Right renal pelvis (tissue), 4 donors: ENCODE measurements around the gene PPM1E. TPM values are rescaled to one million over a fixed set of nuclear protein-coding genes. Genes with fewer than 3 reads are reported as not detected.
"Not testable (repeated sequence)": the region's sequence is repeated elsewhere in the genome, so short reads cannot be mapped to it uniquely, and the experiment has no call there.

Experiments used
- DNase-seq, 4 donors: peaks; one replicate each; pipeline ENCODE4 v3.0.0-alpha.2; 2013; ENCODE audit warnings: low read depth in 4 of 4, low spot score in 3 of 4, missing footprints in 1 of 4
- polyA plus RNA-seq, 4 donors: library from polyadenylated mRNA; unstranded; fragments of 120-200 nt; gene quantifications; one replicate each; pipeline ENCODE4 v1.2.1, GENCODE V29; 2013; ENCODE audit not compliant: insufficient read length in 4 of 4

PPM1E gene
- polyA plus RNA-seq, 4 donors = 3.4 to 3.9 (median 3.6) TPM

GRCh38 chr17:58837699-58838098 lies 82.0 kb downstream of the PPM1E start:
- DNase-seq = no peak

- no peak for DNase-seq
Measured at GRCh38 chr17:58840820-58841612, 85.4 kb downstream of the PPM1E start.

- DNase-seq = not testable (repeated sequence)
Measured at GRCh38 chr17:58846413-58846812, 90.8 kb downstream of the PPM1E start.

GRCh38 chr17:58850106-58850505 lies 94.5 kb downstream of the PPM1E start:
- DNase-seq = not testable (repeated sequence)

GRCh38 chr17:58865301-58865700 lies 109.6 kb downstream of the PPM1E start:
- no peak for DNase-seq

- no peak for DNase-seq
Measured at GRCh38 chr17:58870747-58871146, 115.1 kb downstream of the PPM1E start.

- DNase-seq = no peak
Measured at GRCh38 chr17:58873926-58874325, 118.3 kb downstream of the PPM1E start.

- DNase-seq = no peak
Measured at GRCh38 chr17:58875261-58875660, 119.6 kb downstream of the PPM1E start.

- DNase-seq = no peak
Measured at GRCh38 chr17:58884161-58884560, 128.5 kb downstream of the PPM1E start.

GRCh38 chr17:58886514-58886913 lies 130.9 kb downstream of the PPM1E start:
- no peak for DNase-seq

- DNase-seq = no peak
Measured at GRCh38 chr17:58889928-58890327, 134.3 kb downstream of the PPM1E start.

- no peak for DNase-seq
Measured at GRCh38 chr17:58899191-58899590, 143.5 kb downstream of the PPM1E start.

GRCh38 chr17:58902322-58902721 lies 146.7 kb downstream of the PPM1E start:
- no peak for DNase-seq

GRCh38 chr17:58911741-58912343 lies 156.2 kb downstream of the PPM1E start:
- no peak for DNase-seq

- no peak for DNase-seq
Measured at GRCh38 chr17:58913552-58913951, 157.9 kb downstream of the PPM1E start.

- no peak for DNase-seq
Measured at GRCh38 chr17:58913971-58914769, 158.5 kb downstream of the PPM1E start.

GRCh38 chr17:58917228-58917627 lies 161.6 kb downstream of the PPM1E start:
- DNase-seq = no peak

- no peak for DNase-seq
Measured at GRCh38 chr17:58918072-58918471, 162.4 kb downstream of the PPM1E start.

- DNase-seq = no peak
Measured at GRCh38 chr17:58918884-58919283, 163.2 kb downstream of the PPM1E start.

GRCh38 chr17:58920773-58921172 lies 165.1 kb downstream of the PPM1E start:
- no peak for DNase-seq

- DNase-seq = no peak
Measured at GRCh38 chr17:58932956-58933355, 177.3 kb downstream of the PPM1E start.
